SU-DHL-6 (cell line): ENCODE data around the gene FSCN2.
A peak's percentile ranks its signal among the peaks of the same experiment; 100 is the strongest.

ENCODE experiments used
- H2AFZ ChIP-seq: fragments of 200-600 bp; sonication (generic); 2 replicates; pipeline ENCODE4 v1.6.1; 2014; ENCODE audit warnings: low read depth, mild to moderate bottlenecking, moderate library complexity, mixed read lengths, antibody characterized with exemption, low read length; ENCODE audit not compliant: severe bottlenecking
- H3F3A ChIP-seq: fragments of 200-600 bp; shearing (Covaris generic); 2 replicates; pipeline ENCODE4 v1.6.0; 2016; ENCODE audit warnings: antibody characterized with exemption, mild to moderate bottlenecking; ENCODE audit not compliant: insufficient read depth
- H3K27ac ChIP-seq: fragments of 200-600 bp; sonication (generic); 2 replicates; pipeline ENCODE4 v1.5.1; 2016; ENCODE audit warnings: low read depth, mild to moderate bottlenecking, low read length, moderate library complexity, mixed read lengths
- H3K27me3 ChIP-seq: fragments of 200-600 bp; sonication (generic), shearing (Covaris generic); 2 replicates; pipeline ENCODE4 v1.6.0; 2014; ENCODE audit warnings: mild to moderate bottlenecking, low read length
- H3K36me3 ChIP-seq: fragments of 200-600 bp; sonication (generic); 2 replicates; pipeline ENCODE4 v1.6.1; 2014; ENCODE audit warnings: mild to moderate bottlenecking, low read length, mixed read lengths
- H3K4me2 ChIP-seq: fragments of 300-600, 200-600 bp; shearing (Covaris generic), sonication (generic); 2 replicates; pipeline ENCODE4 v1.6.0; 2014; ENCODE audit warnings: low read length, low read depth, mild to moderate bottlenecking; ENCODE audit not compliant: poor library complexity, severe bottlenecking
- H3K4me3 ChIP-seq: fragments of 200-600 bp; sonication (generic); 2 replicates; pipeline ENCODE4 v1.5.1; 2014; ENCODE audit warnings: antibody characterized with exemption, low read length, mild to moderate bottlenecking, mixed read lengths; ENCODE audit not compliant: insufficient read depth, poor library complexity, severe bottlenecking
- H3K79me2 ChIP-seq: fragments of 200-600 bp; sonication (generic); 2 replicates; pipeline ENCODE4 v1.6.1; 2014; ENCODE audit warnings: mild to moderate bottlenecking, low read length, moderate library complexity; ENCODE audit not compliant: insufficient read depth
- H3K9ac ChIP-seq: fragments of 200-600 bp; sonication (generic); 2 replicates; pipeline ENCODE4 v1.7.0; 2014; ENCODE audit warnings: mild to moderate bottlenecking, low read length
- H3K9me2 ChIP-seq: fragments of 200-600 bp; sonication (generic); replicated peaks from 2 replicates; pipeline ENCODE4 v1.6.1; 2014; ENCODE audit warnings: low read length; ENCODE audit not compliant: insufficient read depth
- H3K9me3 ChIP-seq: fragments of 200-600 bp; sonication (generic); 2 replicates; pipeline ENCODE4 v1.6.1; 2014; ENCODE audit warnings: low read length, mixed read lengths; ENCODE audit not compliant: insufficient read depth
- H4K20me1 ChIP-seq: fragments of 200-600 bp; sonication (generic); 2 replicates; pipeline ENCODE4 v1.6.1; 2014; ENCODE audit warnings: low read depth, mild to moderate bottlenecking, antibody characterized with exemption, low read length, moderate library complexity, mixed read lengths
- CTCF ChIP-seq: fragments of 200-600 bp; sonication (generic); IDR thresholded peaks from one replicate; pipeline ENCODE4 v1.5.1; 2017; ENCODE audit warnings: antibody characterized with exemption, mild to moderate bottlenecking, low read length, moderate library complexity; ENCODE audit not compliant: insufficient read depth, poor library complexity, severe bottlenecking
- EZH2phosphoT487 ChIP-seq: fragments of 200-600 bp; sonication (generic), shearing (Covaris generic); conservative IDR thresholded peaks from 2 replicates; pipeline ENCODE4 v1.6.1; 2018; ENCODE audit warnings: mild to moderate bottlenecking, antibody characterized with exemption, low read length, moderate library complexity, mixed read lengths

The FSCN2 gene

GRCh38 chr17:81537343-81537855 lies 9.2 kb downstream of the FSCN2 start:
- H3F3A ChIP-seq, result no peaks in the 10 kb centered on the region
- H3K27me3 ChIP-seq, result no peaks in the 10 kb centered on the region
- no peaks in the 10 kb centered on the region; the same call in 1 of the 2 replicates for H4K20me1 ChIP-seq
- no peaks in the 10 kb centered on the region for H3K79me2 ChIP-seq
- no peak overlapping the region for H3K4me2 ChIP-seq
- no peak for TF ChIP-seq EZH2phosphoT487
- peak; percentile 30 for TF ChIP-seq CTCF
- no peak overlapping the region for H2AFZ ChIP-seq
- H3K9me3 ChIP-seq, result no peaks in the 10 kb centered on the region
- H3K4me3 ChIP-seq, result no peak overlapping the region
- no peaks in the 10 kb centered on the region for H3K9me2 ChIP-seq
- H3K36me3 ChIP-seq, result no peaks in the 10 kb centered on the region
- H3K27ac ChIP-seq, result no peak overlapping the region
- H3K9ac ChIP-seq, result no peak overlapping the region

GRCh38 chr17:81537856-81538555 lies 9.8 kb downstream of the FSCN2 start:
- no peaks in the 10 kb centered on the region; the same call in 1 of the 2 replicates for H4K20me1 ChIP-seq
- H3K4me2 ChIP-seq, result no peak overlapping the region
- H3K27ac ChIP-seq, result no peak overlapping the region
- no peak for TF ChIP-seq EZH2phosphoT487
- no peak for TF ChIP-seq CTCF
- H3K36me3 ChIP-seq, result no peaks in the 10 kb centered on the region
- no peak overlapping the region for H2AFZ ChIP-seq
- H3K4me3 ChIP-seq, result no peak overlapping the region
- no peaks in the 10 kb centered on the region for H3K9me2 ChIP-seq
- no peaks in the 10 kb centered on the region for H3K79me2 ChIP-seq
- no peaks in the 10 kb centered on the region for H3K27me3 ChIP-seq
- H3K9ac ChIP-seq, result no peak overlapping the region
- H3K9me3 ChIP-seq, result no peaks in the 10 kb centered on the region
- no peaks in the 10 kb centered on the region for H3F3A ChIP-seq

GRCh38 chr17:81538651-81539570 lies 10.7 kb downstream of the FSCN2 start:
- H3K79me2 ChIP-seq, result no peaks in the 10 kb centered on the region
- H3K9me3 ChIP-seq, result no peaks in the 10 kb centered on the region
- no peaks in the 10 kb centered on the region for H3K36me3 ChIP-seq
- no peak overlapping the region for H3K27ac ChIP-seq
- no peak for TF ChIP-seq CTCF
- no peak for TF ChIP-seq EZH2phosphoT487
- no peaks in the 10 kb centered on the region for H3K27me3 ChIP-seq
- no peak overlapping the region for H3K4me2 ChIP-seq
- no peaks in the 10 kb centered on the region for H3F3A ChIP-seq
- H2AFZ ChIP-seq, result no peak overlapping the region
- no peaks in the 10 kb centered on the region for H3K9me2 ChIP-seq
- H3K4me3 ChIP-seq, result no peak overlapping the region
- H3K9ac ChIP-seq, result no peak overlapping the region
- no peaks in the 10 kb centered on the region; the same call in 1 of the 2 replicates for H4K20me1 ChIP-seq
